Measurements from ENCODE around the gene EIF4EBP2. TPM values are rescaled to one million over a fixed set of nuclear protein-coding genes. Genes with fewer than 3 reads are reported as not detected.
A peak's percentile ranks its signal among the peaks of the same experiment; 100 is the strongest.

Gene EIF4EBP2
- total RNA-seq, 1 donor from 2014 or later = 155 TPM

DNA sequence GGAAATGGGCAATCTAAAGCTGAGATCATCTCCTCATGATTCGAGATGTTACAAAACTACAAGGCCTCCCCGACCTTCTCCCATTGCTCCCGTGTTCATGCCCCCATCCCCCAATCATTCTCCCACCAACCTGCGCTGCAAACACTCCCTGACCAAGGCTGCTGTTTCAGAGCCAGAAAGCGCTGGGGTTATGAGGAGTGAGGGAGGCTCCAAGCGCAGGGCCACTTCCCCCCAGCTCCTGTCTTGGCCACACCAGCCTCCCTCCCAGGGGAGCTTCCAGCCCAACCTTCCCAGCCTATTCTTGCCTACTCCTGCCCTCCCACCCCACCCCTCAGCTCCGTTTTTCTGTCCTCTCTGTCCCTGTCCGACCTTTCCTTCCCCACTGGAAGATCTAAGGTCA is 52.2 kb downstream of the EIF4EBP2 start:
- Mint-ChIP-seq H3K36me3 (ENCODE audit: low read depth) (no peaks in the 10 kb centered on the region), H3K27me3 (ENCODE audit: low read depth) (peaks cover 54% of the 10 kb centered on the region), H3K4me3 (no peak overlapping the region), H3K4me1 (peaks cover 25% of the 10 kb centered on the region), H3K9me3 (no peaks in the 10 kb centered on the region), H3K27ac (ENCODE audit: unreplicated experiment) (no peak overlapping the region)
- no peak for TF ChIP-seq CTCF (conservative IDR thresholded peaks at IDR 0.05)
- no peak for DNase-seq (ENCODE audit: low read depth, low spot score)

DNA sequence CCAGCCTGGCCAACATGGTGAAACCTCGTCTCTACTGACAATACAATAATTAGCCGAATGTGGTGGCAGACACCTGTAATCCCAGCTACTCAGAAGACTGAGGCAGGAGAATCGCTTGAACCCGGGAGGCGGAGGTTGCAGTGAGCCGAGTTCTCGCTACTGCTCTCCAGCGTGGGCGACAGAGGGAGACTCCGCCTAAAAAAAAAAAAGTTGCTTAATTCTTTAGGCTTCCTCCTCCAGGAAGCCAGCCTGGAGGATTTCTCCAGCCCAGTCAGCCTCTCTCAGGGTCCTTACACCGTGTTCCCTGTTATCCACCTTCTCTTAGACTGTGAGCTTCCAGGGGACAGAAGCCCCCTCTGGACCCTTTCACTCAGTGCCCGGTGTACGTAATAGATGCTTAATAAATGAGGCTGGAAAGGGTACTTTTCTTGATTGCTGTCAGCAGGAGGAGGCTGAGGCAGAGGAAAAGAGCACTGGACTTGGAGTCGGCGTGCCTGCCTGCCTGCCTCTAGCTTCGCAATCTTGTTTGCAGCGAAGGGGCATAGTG is 53.9 kb downstream of the EIF4EBP2 start:
- Mint-ChIP-seq H3K9me3 (no peaks in the 10 kb centered on the region), H3K27ac (ENCODE audit: unreplicated experiment) (no peak overlapping the region), H3K36me3 (ENCODE audit: low read depth) (no peaks in the 10 kb centered on the region), H3K4me3 (peak overlapping the region; percentile 41), H3K27me3 (ENCODE audit: low read depth) (peaks cover 62% of the 10 kb centered on the region), H3K4me1 (peaks cover 26% of the 10 kb centered on the region)
- TF ChIP-seq CTCF (conservative IDR thresholded peaks at IDR 0.05) = no peak
- DNase-seq (ENCODE audit: low read depth, low spot score) = no peak

GRCh38 chr10:70458329-70459060 is 54.5 kb downstream of the EIF4EBP2 start:
- H3K4me3 Mint-ChIP-seq = peak overlapping the region; percentile 78
- TF ChIP-seq CTCF (conservative IDR thresholded peaks at IDR 0.05) = no peak
- H3K36me3 Mint-ChIP-seq (ENCODE audit: low read depth) = no peaks in the 10 kb centered on the region
- H3K9me3 Mint-ChIP-seq = no peaks in the 10 kb centered on the region
- H3K27ac Mint-ChIP-seq (ENCODE audit: unreplicated experiment) = no peak overlapping the region
- peaks cover 26% of the 10 kb centered on the region for H3K4me1 Mint-ChIP-seq
- DNase-seq (ENCODE audit: low read depth, low spot score) = peak; percentile 36
- peaks cover 62% of the 10 kb centered on the region for H3K27me3 Mint-ChIP-seq (ENCODE audit: low read depth)

DNA sequence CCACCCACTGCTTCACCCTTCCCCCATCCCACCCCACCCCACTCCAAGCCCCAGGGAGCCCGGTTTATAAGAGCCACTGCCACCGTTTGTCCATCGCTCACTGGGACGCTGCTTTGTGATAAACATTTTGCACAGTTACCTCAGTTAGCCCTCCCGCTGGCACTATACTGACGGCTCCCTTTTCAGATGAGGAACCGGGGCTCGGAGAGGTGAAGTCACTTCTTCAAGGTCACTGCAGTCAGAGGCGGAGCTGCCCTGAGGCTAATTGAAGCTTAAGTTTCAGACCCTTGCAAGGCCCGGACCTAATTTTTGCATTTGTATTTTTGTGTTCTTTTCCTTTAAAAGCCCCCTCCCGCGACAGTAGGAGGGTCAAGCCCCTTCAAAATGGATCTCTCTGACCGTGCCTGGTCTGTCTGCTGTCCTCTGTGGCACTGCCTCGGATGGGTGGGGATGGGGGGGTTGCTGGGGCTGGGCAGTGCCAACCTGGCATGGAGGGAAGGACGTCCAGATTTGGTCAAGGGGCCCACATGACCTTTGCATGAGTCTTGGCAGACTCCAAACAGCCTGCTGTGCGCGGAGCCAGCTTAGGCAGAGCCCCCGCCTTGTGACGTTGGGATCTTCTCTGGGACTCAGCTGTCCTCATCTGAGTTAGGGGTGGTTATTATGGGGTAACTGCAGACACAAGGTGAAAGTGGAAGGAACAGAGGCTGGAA is 55.3 kb downstream of the EIF4EBP2 start:
- Mint-ChIP-seq H3K36me3 (ENCODE audit: low read depth) (no peaks in the 10 kb centered on the region), H3K27me3 (ENCODE audit: low read depth) (peaks cover 62% of the 10 kb centered on the region), H3K9me3 (no peaks in the 10 kb centered on the region), H3K27ac (ENCODE audit: unreplicated experiment) (no peak overlapping the region), H3K4me1 (peaks cover 26% of the 10 kb centered on the region), H3K4me3 (peak overlapping the region; percentile 47)
- no peak for DNase-seq (ENCODE audit: low read depth, low spot score)
- no peak for TF ChIP-seq CTCF (conservative IDR thresholded peaks at IDR 0.05)

DNA sequence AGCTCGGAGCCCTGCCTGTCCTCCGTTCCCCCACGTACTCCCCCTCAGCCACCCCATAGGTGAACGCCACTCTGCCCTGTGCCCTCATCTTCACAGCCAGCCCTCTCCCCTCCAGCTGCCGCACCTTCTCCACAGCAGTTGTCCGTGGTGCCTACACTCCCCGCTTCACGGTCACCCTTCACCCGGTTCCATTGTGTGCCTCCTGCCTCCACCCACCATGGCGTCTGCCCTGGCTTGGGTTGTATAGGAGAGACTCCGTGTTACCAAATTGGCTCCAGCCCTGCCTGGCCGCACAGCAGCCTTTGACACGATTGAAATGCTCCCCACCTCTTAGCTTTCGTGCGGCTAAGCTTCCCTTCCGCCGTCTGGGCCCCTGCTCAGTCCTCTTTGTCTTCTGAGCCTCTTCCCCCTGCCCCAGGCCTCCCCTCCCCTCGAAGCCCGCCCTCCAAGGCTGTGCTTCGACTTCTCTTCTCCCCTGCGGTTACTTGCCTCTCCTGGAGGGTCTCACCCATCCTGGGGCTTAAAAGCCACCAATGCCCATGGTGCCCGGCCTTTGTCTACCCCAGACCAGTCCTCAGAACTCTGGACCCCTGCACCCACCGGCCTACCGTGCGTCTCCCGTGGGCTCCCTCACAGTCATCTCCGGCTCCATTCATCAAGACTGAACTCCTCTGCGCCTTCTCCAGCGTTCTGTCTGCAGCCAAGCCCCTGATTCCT is 56.0 kb downstream of the EIF4EBP2 start:
- no peaks in the 10 kb centered on the region for H3K36me3 Mint-ChIP-seq (ENCODE audit: low read depth)
- H3K9me3 Mint-ChIP-seq = no peaks in the 10 kb centered on the region
- H3K27me3 Mint-ChIP-seq (ENCODE audit: low read depth) = peaks cover 61% of the 10 kb centered on the region
- no peak for TF ChIP-seq CTCF (conservative IDR thresholded peaks at IDR 0.05)
- H3K4me3 Mint-ChIP-seq = peak overlapping the region; percentile 60
- H3K27ac Mint-ChIP-seq (ENCODE audit: unreplicated experiment) = peak overlapping the region; percentile 41
- H3K4me1 Mint-ChIP-seq = peaks cover 26% of the 10 kb centered on the region
- no peak for DNase-seq (ENCODE audit: low read depth, low spot score)
